ENCODE data around the gene SCCPDH.

The SCCPDH gene

DNA sequence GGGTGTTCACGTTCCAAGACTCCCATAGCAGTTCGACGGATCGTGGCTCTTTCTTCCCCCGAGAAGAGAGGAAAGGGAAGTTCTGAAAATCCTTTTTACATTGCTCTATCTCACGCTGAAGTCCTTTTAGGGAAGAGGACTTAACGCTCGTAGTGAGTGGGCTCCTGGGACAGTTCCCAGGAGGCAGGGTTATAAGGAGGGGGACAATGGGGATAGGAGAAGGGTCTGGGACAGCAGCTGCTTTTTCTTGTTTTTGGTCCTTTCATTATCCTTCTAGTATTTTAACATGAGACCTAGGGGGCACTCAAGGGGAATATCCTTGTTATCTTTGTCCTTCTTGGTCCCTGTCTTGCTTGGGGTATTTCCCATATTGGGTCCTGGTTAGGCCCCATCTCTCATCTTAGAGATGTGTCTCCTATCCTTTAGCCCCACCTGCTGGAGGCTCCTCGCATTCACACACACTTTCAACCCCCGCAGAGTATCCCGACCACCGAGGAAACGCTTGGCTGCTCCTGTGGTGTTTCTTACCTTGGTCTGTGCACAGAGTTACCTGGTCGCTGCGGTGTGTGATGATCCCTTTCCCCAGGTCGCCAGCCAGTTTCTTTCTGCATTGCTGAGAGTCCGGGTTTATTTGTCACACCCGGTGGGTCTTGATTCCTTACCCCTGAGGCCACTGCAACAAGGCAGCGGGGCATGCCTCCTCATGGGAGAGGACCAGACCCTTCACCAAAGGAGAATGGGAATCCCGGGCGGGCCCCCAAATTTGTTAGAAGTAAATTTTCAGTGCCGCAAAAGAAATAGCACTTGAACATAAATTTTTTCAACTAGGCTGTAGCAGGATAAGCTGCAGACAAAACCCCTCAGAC is 29.7 kb downstream of the SCCPDH start:
- peak; percentile 65 for DNase-seq

DNA sequence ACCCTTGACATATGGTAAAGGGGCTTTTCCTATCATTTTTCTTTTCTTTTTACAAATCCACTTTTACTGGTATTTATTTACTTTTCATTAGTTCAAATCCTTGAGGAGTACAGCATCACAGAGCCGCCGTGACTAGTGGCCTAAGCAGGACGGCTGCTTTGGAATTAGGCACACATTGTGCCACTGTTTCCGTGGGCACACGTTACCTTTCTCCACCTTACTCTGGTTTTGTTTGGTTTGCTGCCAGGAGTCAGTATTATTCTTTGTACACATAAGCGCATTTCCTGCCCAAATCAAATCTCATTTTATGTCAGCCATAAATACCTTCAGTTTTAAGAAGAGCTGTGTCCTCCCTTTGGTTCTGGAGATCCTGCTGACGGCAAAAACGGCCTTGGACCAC is 31.2 kb downstream of the SCCPDH start:
- no peak for DNase-seq

DNA sequence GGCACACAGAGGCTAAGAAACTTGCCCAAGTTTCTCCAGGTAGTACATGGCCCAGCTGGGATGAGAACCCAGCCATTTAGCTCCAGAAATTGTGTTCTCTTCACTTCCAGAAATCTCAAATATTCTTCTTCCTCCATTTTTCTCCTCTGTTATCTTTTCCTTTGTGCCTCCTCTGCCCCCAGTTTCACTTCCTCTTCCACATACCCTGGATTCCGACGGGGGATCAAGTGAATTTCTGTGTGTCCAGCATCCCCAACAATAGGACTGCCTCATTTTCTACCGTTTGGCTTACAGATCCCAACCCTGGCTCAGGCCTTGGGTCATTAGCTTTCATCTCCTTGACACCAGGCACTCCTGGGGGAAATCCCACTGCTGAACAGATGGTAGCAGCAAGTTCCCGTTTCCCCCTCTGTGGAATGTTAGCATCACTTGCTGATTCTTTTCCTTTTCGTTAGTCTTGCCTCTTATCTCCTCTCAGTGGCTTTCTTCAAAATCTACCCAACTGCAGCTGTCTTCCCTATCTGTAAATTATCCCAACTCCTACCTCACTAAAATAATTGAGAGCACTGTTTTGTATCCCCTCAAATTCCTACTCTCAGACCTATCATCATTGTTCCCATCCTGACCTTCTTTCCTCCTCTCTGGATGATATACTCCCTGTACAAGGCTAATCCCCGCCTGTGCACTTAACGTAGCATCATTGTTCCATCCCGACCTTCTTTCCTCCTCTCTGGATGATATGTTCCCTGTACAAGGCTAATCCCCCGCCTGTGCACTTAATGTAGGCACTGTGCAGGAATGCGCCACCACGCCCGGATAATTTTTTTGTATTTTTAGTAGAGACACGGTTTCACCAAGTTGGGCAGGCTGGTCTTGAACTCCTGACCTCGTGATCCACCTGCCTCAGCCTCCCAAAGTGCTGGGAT is 36.5 kb downstream of the SCCPDH start:
- no peak for DNase-seq

DNA sequence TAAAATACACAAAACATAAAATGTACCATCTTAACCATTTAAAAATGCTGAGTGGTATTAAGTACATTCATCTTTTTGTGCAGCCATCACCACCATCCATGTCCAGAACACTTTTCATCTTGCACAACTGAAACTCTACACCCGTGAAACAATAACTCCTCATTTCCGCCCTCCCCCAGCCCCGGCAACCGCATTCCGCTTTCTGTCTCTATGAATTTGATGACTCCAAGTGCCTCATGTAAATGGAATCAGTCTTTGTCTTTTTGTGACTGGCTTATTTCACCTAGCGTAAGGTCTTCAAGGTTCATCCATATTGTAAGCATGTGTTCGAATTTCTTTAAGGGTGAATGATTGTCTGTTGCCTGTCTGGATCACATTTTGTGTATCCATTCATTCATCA is 37.2 kb downstream of the SCCPDH start:
- DNase-seq, result no peak

DNA sequence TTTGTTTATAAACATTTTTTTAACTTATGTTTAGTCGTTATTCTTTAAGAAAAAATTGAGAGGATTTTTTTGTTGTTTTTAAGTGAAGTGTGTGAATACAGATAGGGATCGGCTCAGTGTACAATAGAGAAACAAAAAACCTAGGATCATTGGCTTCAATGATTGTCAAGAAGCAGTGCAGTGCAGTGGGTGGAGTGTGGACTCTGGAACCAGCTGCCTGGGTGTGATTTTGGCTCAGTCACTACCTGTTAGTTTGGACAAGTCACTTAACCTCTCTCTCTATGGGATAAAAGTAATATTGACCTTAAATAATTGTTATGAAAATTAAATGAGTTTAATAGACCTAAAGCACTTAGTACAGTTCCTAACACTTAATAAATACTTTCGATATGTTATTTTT is 41.3 kb downstream of the SCCPDH start:
- DNase-seq, result no peak

DNA sequence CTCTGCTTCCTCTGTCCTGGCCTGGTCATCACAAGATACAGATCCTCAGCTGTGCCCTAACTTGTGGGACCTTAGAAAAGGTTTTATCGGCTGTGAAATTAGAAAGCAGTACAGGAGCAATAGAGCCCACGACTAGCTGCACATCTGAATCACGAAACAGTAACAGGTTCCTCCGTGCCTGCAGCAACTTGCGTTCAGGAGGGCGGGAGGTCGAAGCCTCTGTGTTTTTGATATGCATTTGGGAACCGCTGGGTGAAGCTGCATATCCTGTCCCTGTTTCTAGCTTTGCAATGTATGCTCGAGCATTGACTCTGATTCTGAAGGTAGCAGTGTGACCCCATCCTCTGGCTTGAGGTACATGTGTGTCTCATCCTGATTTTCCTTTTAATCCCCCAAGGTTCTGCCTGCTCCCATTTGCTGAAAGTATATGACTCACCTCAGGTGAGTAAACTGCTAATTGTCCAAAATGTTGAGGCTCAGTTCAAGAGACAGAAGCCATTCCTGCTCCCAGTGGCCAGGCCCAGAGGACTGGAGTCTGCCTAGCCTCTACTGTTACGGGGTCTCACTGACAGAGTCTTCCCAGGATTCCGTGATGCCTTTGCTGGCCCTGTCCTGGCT is 44.3 kb downstream of the SCCPDH start:
- DNase-seq, result no peak

DNA sequence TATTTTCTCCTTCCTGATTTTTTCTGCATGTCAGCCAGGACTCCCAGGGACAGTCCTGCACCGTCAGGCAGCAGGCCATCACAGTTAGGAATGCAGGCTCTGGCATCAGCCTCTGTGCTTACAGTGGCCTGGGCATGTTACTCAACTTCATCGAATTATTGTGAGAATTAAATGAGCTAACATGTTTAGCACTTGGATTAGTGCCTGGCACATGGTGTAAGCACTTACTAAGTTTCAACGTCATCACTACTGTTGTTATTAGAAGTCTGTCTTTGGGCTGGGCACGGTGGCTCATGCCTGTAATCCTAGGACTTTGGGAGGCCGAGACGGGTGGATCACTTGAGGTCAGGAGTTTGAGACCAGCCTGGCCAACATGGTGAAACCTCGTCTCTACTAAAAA is 45.1 kb downstream of the SCCPDH start:
- no peak for DNase-seq

DNA sequence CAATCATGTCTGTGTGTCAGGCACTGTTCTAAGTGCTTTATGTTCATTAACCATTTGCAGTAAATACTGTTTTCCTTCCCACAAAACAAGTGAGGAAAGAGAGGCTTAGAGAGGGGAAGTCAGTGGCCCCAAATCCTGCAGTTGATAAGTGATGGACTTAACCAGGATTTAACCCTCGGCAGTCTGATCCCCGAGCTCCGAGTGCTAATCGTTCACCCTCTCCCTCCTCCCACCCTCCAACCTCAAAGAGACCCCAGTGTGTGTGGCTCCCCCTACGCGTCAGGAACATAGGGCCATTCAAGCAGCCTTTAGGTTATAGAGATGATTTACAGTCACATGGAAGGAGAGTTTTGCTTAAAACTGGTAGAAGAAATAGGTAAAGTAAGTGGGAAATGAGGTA is 47.2 kb downstream of the SCCPDH start:
- DNase-seq, result no peak

DNA sequence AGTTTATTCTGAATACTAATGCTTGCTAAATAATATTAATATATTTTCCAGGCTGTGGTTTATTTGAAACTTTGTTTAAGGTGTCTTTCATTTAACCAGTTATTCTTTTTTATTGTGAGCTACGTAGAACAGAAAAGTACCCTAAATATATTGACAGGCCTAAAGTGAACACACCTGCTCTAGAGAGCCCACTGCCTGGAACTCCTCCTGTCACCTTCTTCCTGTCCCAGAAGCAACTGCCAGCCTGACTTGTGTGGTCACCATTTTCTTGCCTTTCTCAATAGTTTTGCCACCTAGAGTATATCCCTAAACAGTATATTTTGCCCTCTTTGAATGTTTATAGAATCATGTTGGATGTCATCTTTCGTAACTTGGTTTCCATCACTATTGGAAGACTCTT is 48.5 kb downstream of the SCCPDH start:
- no peak for DNase-seq

DNA sequence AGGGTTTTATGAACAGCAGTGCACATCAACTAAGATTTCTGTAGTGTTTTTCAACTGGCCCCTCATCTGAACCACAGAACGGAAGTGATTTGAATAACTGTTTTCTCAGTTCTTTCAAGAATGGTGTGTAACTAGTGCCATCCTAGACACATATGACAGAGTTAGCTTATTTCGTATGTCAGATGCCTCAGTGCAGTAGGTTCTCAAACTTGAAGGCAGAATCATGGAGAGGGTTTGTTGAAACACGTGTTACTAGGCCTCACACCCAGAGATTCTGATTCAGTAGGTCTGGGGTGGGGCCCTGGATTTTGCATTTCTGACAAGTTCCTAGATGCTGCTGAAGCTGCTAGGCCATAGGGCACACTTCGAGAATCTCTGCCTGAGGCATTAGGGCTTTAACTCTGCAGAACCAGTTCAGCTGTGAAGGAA is 49.0 kb downstream of the SCCPDH start:
- peak; percentile 5 for DNase-seq

DNA sequence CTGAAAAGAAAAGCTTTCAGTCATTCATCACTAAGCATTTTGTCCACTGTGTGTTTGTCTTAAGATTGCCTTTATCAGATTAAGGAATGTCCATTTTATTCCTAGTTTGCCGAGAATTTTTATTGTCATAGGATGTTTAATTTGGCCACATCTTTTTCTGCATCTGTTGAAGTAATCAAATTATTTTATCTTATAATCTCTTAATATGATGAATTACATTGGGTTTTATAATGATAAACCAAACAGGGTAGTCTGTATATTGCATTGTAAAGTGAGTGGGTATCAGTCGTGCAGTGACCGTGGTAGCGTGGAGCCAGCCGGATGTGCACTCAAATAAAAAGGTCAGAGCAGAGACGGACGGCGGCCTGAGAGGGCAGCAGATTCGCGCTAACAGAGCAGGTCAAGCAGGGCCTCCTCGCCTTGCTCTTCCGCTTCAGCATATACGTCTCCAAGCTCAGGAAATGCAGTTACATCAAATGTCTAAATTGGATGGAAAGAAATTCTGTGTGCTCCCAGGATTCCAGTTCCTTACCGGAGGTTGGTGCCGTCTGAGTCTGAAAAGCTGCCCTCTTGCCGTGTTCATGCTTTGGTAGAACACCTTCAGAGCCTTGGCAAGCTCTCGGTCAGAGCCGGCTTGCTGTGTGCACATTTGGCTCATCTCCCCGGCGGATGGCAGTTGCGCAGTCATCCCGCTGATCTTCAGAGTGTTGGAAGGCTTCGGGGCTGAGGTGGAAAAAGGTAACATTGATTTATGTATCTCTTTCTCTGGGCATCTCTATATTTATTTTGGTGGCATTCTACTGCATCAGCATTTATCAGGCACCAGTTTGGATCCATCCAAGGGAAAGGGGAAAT is 51.5 kb downstream of the SCCPDH start:
- DNase-seq, result no peak

DNA sequence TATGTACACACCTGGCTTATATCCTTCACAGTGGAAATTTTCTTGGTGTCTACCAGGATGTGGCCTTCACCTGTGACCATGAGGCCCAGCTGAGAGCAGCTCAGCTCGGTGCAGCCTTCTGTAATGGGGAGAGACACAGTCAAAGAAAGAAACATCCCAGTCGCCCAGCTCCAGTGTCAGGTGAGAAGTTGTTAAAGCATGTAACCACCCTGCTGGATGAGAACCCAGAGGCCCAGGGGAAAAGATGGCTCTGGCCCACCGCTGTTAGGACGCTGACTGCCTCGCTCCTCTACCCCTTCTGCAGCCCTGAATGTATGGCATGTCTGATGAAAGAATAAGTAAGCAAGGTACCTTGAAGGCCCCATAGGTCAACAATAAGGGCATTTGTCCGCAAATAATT is 52.7 kb downstream of the SCCPDH start:
- no peak for DNase-seq

DNA sequence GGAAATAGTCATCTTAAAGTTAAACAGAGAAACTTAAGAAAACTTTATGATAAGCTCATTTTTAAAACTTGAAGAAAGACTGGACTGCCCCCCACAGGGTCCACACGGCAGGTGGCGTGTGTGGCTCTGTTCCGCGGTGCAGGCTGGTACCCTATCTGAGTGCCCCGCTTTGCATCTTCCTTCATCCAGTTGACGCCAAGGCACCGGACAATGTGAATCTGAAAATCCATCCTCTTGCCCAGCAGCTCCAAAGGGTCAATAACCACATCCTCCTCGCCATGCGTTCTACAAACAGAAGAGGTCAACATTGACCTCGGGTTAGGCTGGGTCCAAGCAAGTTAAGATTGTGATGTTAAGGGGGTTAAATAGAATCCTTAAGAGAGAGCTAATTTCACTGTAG is 54.5 kb downstream of the SCCPDH start:
- no peak for DNase-seq

DNA sequence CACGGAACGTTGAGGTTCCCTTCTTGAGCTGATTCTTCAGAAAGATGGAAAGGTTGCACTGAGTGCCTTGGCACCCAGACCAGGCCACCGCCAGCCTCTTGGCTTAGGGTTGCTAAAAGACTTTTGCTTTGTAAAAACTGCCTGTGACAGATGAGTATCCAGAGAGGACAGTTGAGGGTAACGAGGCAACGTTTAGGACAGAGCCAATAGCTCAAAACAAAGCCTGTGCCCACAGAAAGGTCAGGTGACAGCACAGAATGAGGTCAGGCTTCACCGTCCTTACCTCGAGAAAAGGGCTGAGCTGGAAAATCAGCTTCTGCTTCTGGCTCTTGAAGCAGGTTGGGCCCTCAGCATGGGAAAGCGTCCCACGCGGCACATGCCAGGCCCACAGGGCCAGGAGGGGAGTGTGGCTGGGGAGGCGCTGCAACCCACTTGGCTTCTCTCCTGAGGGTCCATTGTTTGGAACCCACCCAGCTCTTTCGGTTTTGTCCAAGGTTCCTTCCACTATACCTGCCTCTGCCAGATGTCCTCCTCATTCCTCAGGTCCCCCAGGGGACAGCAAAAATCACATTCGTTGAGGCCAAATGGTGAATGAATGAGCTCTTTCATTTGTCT is 55.5 kb downstream of the SCCPDH start:
- no peak for DNase-seq

DNA sequence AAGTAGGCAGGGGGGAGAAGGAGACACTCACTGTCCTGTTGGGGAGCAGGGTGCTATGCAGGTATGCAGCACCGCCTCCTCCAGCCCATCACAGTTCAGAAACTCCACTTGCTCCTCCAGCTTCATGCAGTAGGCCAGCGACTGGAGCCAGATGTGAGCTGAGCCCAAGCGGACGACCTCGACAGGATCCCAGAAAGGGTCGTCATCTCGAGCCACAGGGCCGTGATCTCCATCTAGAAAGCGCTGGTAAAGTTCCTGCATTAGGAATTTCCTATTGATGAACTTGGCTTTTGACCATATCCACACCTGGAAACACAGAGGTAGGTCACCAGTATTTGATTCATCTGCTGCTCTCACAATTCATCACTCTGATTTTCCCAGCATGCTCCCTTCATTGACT is 56.1 kb downstream of the SCCPDH start:
- DNase-seq, result no peak

DNA sequence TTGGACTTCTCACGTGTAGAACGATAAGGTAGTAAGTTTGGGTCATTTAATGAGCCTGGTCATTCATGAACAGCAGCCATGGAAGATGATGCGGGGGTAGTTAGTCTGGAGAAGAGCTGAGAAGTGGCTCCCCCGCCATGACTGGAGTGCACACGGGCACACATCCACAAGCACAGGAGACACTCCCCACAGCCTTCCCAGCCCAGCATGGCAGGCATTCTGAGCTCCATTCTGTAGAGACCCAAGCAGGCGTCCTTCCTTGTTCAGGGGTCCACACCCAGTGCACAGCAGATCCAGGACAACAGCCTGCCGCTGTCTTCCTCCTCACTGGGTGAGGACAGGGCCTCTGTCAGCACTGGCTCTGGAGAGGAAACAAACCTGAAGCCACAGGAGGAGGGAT is 57.0 kb downstream of the SCCPDH start:
- no peak for DNase-seq

DNA sequence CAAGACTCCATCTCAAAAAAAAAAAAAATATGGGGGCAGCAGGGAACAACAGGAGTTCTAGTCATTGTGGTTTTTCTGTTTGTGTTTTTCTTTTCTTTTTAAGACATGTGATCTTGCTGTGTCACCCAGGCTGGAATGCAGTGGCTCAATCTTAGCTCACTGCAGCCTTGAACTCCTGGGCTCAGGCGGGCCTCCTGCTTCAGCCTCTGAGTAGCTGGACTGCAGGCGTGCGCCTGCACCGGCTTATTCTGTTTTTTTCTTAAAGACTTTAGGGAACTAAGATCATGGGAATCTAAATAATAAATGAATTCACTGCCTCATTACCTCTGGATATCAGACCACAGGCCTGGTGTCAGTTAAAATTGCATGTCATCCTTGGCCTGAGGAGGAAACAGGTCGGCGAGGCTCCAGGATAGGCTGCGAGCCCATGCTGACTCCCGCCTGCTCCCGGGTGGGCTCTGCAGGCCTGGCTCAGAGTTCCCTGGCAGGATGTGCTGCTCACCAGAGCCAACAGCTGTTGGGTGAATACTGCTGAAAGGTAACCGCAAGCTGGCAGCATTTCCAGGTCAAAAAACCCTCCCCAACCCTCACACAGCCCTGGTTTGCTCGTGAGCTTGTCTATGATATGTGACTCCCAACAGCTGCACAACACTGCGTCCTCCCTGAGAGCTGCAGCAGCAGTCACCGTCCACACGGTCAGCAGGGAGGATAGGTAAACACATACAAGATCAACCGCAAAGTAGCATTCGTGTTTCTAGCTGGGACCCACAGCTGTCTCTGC is 58.1 kb downstream of the SCCPDH start:
- DNase-seq, result peak; percentile 5

DNA sequence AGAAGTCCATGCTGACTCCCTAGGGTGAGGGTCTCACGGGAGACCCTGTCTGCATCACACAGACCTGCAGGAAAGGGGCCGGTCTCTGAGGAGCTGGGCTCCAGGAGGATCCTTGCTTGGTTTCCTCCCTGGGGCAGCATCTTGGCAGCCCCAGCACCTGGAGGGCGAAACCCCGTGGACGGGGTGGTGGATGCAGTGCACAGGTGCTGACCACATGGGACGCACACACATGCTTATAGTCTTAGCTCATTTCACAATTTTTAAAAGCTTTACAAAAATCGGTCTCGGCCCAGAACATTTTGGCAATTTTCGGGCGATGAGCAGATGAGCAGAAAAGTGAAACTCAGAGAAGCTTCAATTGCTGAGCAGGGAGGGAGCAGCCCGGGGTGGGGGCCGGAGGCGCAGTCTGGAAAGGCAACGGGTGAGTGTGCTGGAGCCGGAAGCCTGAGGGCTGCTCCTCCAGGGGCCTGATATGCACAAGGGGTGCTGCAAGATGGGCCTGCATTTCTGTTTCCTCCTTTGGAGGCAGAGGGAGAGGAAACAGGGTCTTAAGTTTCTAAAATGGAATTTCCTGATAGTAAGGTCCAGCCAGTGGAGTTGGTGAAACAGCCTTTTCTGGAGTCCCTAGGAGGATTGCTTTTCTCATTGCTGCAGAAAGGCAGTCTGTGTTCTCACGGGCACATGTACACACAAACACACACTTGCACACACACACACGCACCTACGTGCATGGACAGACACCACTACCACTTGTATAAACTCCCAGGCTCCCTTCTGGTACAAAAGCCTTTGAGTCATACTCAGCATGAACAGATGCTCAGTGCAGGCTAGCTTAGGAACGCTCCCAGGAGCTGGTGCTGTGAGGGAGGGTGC is 60.6 kb downstream of the SCCPDH start:
- no peak for DNase-seq

DNA sequence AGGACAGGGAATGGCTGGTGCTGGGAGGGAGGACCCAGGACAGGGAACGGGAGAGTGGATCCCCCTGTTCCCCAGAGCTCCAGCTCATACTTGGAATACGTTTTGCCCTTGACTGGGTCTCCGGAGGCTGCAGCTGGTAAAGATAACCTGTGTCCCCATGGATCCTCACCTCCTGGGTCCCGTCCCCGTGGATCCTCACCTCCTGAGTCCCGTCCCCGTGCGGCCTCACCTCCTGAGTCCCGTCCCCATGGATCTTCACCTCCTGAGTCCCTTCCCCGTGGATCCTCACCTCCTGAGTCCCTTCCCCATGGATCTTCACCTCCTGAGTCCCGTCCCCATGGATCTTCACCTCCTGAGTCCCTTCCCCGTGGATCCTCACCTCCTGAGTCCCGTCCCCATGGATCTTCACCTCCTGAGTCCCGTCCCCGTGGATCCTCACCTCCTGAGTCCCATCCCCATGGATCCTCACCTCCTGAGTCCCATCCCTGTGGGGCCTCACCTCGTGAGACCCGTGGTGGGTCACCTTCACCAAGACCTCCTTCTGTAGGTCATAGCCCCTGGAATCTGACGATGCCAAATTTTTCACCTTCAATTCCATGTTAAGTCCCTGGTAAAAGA is 61.4 kb downstream of the SCCPDH start:
- DNase-seq, result no peak

Data from activated CD4-positive, alpha-beta T cell treated with anti-CD3 and anti-CD28 coated beads, Interleukin-2, amount 50 U/mL, for 16 hours (primary cell).